MM.1S (cell line): ENCODE measurements around the gene UQCC2.

Experiments
- DNase-seq: peaks from one replicate; pipeline ENCODE4 v3.0.0-alpha.2; 2015
- H2AFZ ChIP-seq: fragments of 300-600 bp; sonication (generic); 2 replicates; pipeline ENCODE4 v1.6.0; 2016; ENCODE audit warnings: antibody characterized with exemption, low read length
- H3F3A ChIP-seq: fragments of 300-600 bp; sonication (generic); 2 replicates; pipeline ENCODE4 v1.6.1; 2016; ENCODE audit warnings: mild to moderate bottlenecking, antibody characterized with exemption, low read length, moderate library complexity, mixed read lengths; ENCODE audit not compliant: insufficient read depth
- H3K27ac ChIP-seq: fragments of 300-600 bp; sonication (generic); 2 replicates; pipeline ENCODE4 v1.5.1; 2016; ENCODE audit warnings: mild to moderate bottlenecking, low read length
- H3K27me3 ChIP-seq: fragments of 300-600 bp; sonication (generic); replicated peaks from 2 replicates; pipeline ENCODE4 v1.6.0; 2016; ENCODE audit warnings: low read length; ENCODE audit not compliant: insufficient read depth
- H3K36me3 ChIP-seq: fragments of 300-600 bp; sonication (generic); replicated peaks from 2 replicates; pipeline ENCODE4 v1.6.1; 2016; ENCODE audit warnings: mild to moderate bottlenecking, low read length, mixed read lengths; ENCODE audit not compliant: insufficient read depth
- H3K4me1 ChIP-seq: fragments of 300-600 bp; sonication (generic); 2 replicates; pipeline ENCODE4 v1.6.1; 2016; ENCODE audit warnings: low read length, mixed read lengths
- H3K4me2 ChIP-seq: fragments of 300-600 bp; sonication (generic); 2 replicates; pipeline ENCODE4 v1.6.0; 2016; ENCODE audit warnings: low read depth, low read length
- H3K4me3 ChIP-seq: fragments of 300-600 bp; sonication (generic); 2 replicates; pipeline ENCODE4 v1.5.1; 2016; ENCODE audit warnings: low read length, mixed read lengths
- H3K79me2 ChIP-seq: fragments of 300-600 bp; sonication (generic); 2 replicates; pipeline ENCODE4 v1.6.1; 2016; ENCODE audit warnings: mixed run types, low read length, mixed read lengths
- H3K9ac ChIP-seq: fragments of 300-600 bp; sonication (generic); 2 replicates; pipeline ENCODE4 v1.6.1; 2016; ENCODE audit warnings: low read length, mixed read lengths
- H3K9me2 ChIP-seq: fragments of 300-600 bp; sonication (generic); replicated peaks from 2 replicates; pipeline ENCODE4 v1.6.1; 2016; ENCODE audit warnings: mild to moderate bottlenecking, low read length, mixed read lengths; ENCODE audit not compliant: insufficient read depth
- H3K9me3 ChIP-seq: fragments of 300-600 bp; sonication (generic); replicated peaks from 2 replicates; pipeline ENCODE4 v1.6.1; 2016; ENCODE audit warnings: mild to moderate bottlenecking, low read length, mixed read lengths; ENCODE audit not compliant: insufficient read depth
- H4K20me1 ChIP-seq: fragments of 300-600 bp; sonication (generic); 2 replicates; pipeline ENCODE4 v1.6.1; 2016; ENCODE audit warnings: mild to moderate bottlenecking, low read length, moderate library complexity, mixed read lengths; ENCODE audit not compliant: insufficient read depth
- EZH2 ChIP-seq: fragments of 300-600 bp; sonication (generic); optimal IDR thresholded peaks from 2 replicates; pipeline ENCODE3; 2017; ENCODE audit warnings: low read depth, mild to moderate bottlenecking, antibody characterized with exemption, low read length, mixed read lengths
- EZH2phosphoT487 ChIP-seq: fragments of 300-600 bp; sonication (generic); IDR thresholded peaks from 2 replicates; pipeline ENCODE4 v1.6.1; 2018; ENCODE audit warnings: antibody characterized with exemption, low read length
- TF ChIP-seq, protein P1 (sequence below): fragments of 300-600 bp; sonication (generic); IDR thresholded peaks from 2 replicates; pipeline ENCODE4 v1.5.1; 2016; ENCODE audit warnings: antibody characterized with exemption, low read length, mixed read lengths

The UQCC2 gene

DNA sequence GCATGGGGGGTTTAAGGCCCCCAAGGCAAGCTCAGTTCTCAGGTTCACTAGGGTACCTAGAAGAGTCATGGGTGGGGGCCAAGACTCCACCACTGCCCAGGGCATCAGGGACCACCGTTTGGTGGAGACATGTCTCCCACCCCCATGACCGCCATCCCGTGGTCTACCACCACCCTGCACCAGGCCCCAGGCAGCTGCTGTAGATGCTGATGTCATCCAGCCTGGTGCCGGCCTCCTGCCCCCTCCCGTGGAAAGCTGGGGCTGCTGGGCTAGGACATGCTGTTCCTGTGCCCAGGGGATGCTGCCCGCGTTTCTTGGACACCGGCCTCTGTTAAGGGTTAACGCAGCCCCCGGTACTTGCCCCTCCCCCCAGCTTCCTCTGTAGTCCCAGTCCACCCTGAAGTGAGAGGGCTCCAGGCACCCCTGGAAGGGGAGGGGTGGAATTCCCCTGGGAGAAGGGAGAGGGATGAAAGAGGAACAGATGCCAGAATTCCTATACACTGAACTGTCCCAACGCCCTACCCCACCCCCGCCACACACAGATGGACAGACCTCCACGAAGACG, 34.6 kb upstream of the UQCC2 start:
- DNase-seq, result no peak
- Histone ChIP-seq H3K4me1 (no peaks in the 10 kb centered on the region), H3K27me3 (peaks cover 75% of the 10 kb centered on the region), H3F3A (no peaks in the 10 kb centered on the region), H3K9me2 (no peaks in the 10 kb centered on the region), H3K4me2 (no peak overlapping the region), H3K36me3 (no peaks in the 10 kb centered on the region), H2AFZ (no peak overlapping the region), H3K9me3 (no peaks in the 10 kb centered on the region), H4K20me1 (no peaks in the 10 kb centered on the region), H3K79me2 (no peaks in the 10 kb centered on the region), H3K4me3 (no peak overlapping the region), H3K27ac (no peak overlapping the region), H3K9ac (no peak overlapping the region)
- TF ChIP-seq, protein P1, sequence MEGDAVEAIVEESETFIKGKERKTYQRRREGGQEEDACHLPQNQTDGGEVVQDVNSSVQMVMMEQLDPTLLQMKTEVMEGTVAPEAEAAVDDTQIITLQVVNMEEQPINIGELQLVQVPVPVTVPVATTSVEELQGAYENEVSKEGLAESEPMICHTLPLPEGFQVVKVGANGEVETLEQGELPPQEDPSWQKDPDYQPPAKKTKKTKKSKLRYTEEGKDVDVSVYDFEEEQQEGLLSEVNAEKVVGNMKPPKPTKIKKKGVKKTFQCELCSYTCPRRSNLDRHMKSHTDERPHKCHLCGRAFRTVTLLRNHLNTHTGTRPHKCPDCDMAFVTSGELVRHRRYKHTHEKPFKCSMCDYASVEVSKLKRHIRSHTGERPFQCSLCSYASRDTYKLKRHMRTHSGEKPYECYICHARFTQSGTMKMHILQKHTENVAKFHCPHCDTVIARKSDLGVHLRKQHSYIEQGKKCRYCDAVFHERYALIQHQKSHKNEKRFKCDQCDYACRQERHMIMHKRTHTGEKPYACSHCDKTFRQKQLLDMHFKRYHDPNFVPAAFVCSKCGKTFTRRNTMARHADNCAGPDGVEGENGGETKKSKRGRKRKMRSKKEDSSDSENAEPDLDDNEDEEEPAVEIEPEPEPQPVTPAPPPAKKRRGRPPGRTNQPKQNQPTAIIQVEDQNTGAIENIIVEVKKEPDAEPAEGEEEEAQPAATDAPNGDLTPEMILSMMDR, result no peak
- TF ChIP-seq EZH2phosphoT487 (no peak), EZH2 (no peak)

- no peak for DNase-seq
- no peak overlapping the region for H3K4me2 ChIP-seq
- H2AFZ ChIP-seq, result no peak overlapping the region
- no peaks in the 10 kb centered on the region for H3K9me3 ChIP-seq
- peaks cover 69% of the 10 kb centered on the region for H3K27me3 ChIP-seq
- no peaks in the 10 kb centered on the region for H4K20me1 ChIP-seq
- no peaks in the 10 kb centered on the region for H3K9me2 ChIP-seq
- H3K4me1 ChIP-seq, result no peaks in the 10 kb centered on the region
- no peaks in the 10 kb centered on the region for H3K36me3 ChIP-seq
- H3K27ac ChIP-seq, result no peak overlapping the region
- H3F3A ChIP-seq, result no peaks in the 10 kb centered on the region
- TF ChIP-seq EZH2, result no peak
- no peak for TF ChIP-seq EZH2phosphoT487
- TF ChIP-seq, protein P1, result no peak
- no peak overlapping the region for H3K4me3 ChIP-seq
- H3K79me2 ChIP-seq, result no peaks in the 10 kb centered on the region
- no peak overlapping the region for H3K9ac ChIP-seq
These were observed 34.0 kb upstream of the UQCC2 start for GRCh38 chr6:33745548-33745947.

DNA sequence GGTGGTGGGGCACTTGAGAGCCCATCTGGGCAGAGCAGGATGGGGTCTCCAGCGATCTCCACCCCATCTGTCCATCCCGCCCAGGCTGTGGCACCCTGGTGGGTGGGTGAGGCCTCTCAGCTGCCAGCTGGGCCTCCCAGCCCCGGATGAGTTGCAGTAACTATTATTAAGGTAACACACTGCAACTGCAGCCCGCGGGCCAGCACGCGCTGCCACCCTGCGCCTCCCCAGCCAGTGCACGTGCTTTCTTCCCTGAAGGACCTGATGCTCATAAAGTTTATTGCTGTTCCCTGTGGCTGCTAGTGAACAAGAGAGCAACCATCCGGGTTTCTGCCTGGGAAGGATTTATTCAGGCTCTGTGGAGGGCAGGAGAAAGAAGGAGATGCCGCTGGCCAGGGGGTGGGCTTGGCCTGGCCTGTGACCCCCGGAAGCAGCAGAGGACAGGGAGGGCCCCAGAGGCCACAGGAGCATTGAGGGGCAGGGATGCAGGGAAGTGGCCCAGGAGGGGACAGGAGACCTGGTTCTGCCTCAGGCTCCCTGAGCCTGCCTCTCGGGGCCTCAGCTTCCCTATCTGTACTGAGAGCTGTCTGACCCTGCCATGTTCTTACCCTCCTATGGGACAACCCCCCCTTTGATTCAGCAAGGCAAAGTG, 33.5 kb upstream of the UQCC2 start:
- H3K79me2 ChIP-seq, result no peaks in the 10 kb centered on the region
- H3K27me3 ChIP-seq, result peaks cover 64% of the 10 kb centered on the region
- H3K9me2 ChIP-seq, result no peaks in the 10 kb centered on the region
- H4K20me1 ChIP-seq, result no peaks in the 10 kb centered on the region
- H2AFZ ChIP-seq, result no peak overlapping the region
- no peak overlapping the region for H3K27ac ChIP-seq
- H3K4me1 ChIP-seq, result no peaks in the 10 kb centered on the region
- no peak overlapping the region for H3K9ac ChIP-seq
- TF ChIP-seq, protein P1, result no peak
- TF ChIP-seq EZH2phosphoT487, result no peak
- TF ChIP-seq EZH2, result no peak
- no peak overlapping the region for H3K4me3 ChIP-seq
- H3K4me2 ChIP-seq, result no peak overlapping the region
- no peaks in the 10 kb centered on the region for H3F3A ChIP-seq
- no peaks in the 10 kb centered on the region for H3K36me3 ChIP-seq
- no peak for DNase-seq
- H3K9me3 ChIP-seq, result no peaks in the 10 kb centered on the region
